ENCODE measurements around the gene ABTB1.

The ABTB1 gene

GRCh38 chr3:127707851-127708411, 35.2 kb downstream of the ABTB1 start:
- no peak for DNase-seq

DNA sequence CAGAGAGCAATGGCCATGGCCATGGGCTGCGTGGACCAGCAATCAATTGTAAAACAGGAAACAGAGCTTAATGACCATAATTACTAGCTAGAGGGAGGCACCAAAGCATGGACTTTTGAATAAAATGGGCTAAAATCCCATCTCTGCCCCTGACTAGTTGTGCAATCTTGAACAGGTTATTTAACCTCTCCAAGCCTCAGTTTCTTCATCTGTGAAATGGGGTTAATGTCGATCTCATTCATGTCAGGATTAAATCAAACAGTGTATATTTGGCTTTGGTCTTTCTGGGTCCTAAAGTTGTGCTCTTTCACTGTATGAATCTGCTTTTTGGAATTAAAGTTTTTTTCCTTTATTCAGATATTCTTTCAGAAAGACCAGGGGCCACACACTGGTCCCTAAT, 36.1 kb downstream of the ABTB1 start:
- no peak for DNase-seq

DNA sequence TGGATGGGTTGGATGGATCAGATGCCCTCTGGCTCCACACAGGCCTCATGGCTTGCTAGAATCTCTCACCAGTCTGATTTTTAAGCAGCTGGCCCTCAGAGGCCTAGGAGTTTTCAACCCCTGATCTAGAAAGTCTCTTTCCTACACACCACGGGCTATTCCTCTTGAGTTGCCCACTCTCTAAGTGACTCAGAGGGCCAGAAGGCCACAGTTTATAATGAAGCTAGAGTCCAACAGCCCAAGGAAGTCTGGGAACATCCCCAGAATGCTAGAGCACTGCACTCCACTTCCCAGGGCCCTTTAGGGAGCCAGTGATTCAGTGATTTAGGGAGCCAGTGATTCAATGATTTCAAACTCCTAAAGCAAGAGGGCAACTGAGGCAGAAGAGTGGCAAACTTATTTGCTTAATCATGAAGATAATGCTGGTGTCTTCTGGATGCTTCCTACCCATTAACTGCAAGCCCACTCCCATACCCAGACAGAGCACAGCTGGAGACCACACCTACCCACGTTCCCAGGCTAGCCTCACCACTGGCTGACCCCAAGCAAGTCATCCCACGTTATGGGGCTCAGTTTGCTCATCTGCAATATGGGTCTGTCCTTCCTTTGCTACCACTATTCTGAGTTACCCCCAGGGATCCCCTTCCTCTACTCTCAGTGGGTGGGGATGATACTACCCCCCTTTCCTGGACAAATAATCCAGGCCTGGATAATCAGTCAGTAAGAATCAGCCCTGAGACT, 36.7 kb downstream of the ABTB1 start:
- no peak for DNase-seq

- DNase-seq: no peak
Observed at GRCh38 chr3:127710155-127710941, 37.6 kb downstream of the ABTB1 start.

DNA sequence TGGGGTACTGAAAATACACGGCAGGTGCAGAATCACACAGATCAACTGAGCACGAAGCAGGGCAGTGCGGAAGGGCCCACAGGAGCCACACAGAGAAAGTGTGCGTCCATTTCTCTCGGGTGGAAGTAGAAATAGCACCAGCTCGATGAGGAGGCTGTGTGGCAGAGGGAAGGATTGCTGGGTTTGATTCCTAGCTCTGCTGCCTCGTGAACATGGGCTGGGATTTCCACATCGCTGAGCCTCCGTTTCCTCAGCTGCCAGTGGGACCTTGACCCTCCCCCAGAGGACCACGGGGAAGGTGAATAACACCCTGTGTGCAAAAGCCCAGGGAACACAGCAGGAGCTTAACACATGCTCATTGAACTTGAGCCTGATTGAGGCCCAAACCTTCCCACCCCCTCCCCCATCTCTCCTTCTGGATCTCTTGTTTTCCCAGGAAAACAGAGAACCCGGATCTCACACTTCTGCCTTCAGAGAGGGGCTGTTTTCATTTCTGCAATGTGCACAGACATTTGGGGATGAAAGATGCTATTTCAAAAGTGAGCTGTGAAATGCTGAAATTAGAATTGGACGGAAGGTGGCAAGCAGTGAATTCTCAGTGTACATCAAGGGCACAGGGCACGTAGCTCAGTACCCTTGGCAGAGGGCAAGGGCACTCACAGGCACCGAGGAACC, 38.4 kb downstream of the ABTB1 start:
- DNase-seq: no peak

- DNase-seq: no peak
Observed at GRCh38 chr3:127711896-127712295, 39.1 kb downstream of the ABTB1 start.

GRCh38 chr3:127712461-127712860, 39.7 kb downstream of the ABTB1 start:
- DNase-seq: no peak

DNA sequence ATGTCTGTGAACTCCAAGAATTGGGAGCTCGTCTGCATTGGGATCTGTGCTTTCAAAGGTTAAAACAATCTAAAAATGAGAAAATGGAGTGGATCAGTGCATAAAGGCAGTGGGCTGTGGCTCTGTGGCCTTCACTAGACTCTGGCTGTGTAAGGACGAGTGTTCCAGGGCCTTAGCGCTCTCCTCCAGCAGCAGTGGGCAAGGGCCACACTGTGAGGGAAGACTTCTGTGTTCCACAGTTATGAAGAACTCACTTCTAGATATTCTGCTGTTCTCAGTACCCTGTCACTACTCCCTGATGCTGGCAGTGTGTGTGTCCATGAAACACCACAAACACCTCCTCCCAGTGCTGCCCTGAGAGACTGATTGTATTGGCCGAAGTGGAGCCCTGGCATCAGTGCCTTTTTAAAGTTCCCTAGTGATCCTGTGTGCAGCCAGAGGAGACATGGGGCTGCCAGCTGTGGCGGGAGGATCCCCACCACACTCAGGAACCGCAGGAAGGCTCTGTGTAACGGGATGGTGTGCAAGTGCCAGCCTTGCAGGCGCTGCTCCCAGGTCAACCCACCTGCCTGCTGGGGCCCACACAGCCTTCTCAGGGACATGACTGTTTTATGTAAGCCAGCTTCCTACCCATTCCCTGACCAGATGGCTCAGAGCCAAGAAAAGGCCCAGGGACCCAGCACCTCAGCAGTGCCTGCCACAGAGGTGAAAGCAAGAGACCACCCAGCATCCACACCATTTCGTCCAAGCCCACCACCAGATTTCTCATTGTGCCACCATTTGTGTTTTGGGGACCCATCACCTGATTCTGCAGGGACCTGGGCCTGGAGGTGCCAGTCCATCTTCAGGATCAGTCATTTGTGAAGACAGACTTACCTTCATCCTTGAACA, 40.4 kb downstream of the ABTB1 start:
- no peak for DNase-seq

DNA sequence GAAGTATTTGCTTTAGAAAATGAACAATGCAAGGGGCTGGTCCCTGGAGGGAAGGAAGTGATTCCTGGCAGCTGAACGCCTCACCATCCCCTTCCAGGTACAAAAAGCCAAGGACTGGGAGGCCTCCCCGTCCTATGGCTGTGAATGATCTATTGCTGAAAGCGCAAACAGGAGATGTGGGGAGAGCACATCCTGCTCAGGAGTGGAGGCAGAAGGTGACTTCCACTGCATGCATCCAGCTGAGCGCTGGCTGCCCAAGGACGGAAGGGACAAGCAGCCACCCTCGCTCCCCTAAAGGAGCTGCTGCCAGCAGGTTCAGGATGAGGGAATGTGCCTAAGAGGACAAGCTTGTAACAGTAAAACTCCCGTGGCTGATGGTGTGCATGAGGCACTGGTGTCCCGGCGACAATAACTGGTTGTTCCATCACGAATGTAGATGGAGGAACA, 41.4 kb downstream of the ABTB1 start:
- no peak for DNase-seq

GRCh38 chr3:127714866-127715265, 42.1 kb downstream of the ABTB1 start:
- no peak for DNase-seq

DNA sequence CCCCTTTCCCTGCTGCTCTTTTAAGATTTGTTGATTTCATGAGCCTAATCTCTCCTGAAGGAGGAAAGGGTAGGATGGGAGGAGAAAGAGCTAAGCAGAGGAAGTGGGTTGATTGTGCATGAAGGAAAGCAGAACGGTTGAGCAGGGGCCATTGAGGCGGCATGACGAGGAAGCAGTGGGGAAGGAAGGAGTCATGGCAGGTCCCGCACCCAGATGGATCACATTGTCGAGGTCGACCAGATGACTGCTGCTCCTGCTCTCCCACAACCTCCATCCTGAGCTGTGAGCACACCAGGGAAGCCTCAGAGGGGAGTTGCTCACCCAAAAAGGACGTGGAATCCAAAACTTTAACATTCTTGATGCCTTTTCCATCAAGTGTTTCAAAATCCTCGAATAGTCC, 42.8 kb downstream of the ABTB1 start:
- no peak for DNase-seq

GRCh38 chr3:127716384-127716783, 43.6 kb downstream of the ABTB1 start:
- no peak for DNase-seq

- DNase-seq: no peak
Observed at GRCh38 chr3:127717357-127718244, 44.8 kb downstream of the ABTB1 start.

- DNase-seq: no peak
Observed at GRCh38 chr3:127718245-127718915, 45.6 kb downstream of the ABTB1 start.

GRCh38 chr3:127718916-127719290, 46.2 kb downstream of the ABTB1 start:
- no peak for DNase-seq

GRCh38 chr3:127719369-127719768, 46.6 kb downstream of the ABTB1 start:
- no peak for DNase-seq

GRCh38 chr3:127720161-127720823, 47.5 kb downstream of the ABTB1 start:
- no peak for DNase-seq

DNA sequence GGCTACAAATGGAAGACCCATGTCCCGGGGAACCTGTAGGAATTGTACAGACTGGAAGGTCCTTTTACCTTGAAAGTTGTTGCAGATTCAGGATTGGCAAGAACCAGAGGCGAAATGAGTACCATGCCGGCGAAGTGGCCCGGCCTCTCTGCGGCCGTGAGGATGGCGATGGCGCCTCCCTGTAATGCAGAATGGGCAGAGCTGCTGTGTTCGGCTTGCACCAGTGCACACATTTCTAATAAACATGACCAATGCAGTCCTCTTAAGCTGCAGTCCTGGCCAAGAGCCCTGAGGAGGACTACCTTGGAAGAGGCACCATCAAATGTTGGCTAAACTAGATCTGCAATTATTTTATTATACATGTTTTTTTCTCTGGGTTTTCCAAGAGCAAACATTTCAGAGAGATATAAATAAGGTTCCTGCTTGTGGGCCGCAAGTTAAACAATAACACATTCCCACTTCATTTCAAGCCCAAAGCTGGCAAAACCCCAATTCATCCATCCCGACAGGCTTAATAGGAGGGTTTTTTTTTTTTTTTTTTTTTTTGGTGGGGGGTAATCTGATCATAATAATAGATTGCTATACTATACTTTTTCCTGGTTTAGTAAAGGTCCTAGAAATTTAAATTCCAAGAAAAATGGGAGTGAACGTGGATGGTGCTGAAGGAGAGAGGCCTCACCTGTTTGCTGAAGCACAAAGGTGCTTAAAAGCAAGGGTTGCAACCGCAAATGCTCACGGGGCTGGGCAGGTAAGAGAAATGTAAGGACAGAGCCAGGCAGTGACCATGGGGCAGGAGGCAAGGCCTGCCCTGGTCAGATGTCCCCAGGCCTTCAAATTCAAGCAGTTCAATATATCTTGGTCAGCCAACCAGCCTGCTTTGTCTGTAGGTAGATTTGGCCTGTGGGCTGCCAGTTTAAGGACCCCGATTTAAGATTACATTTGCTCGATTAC, 48.5 kb downstream of the ABTB1 start:
- no peak for DNase-seq
